Amygdala (tissue), 56 donors: Measurements from ENCODE around the gene BRD9.
"Not testable (repeated sequence)": the region's sequence is repeated elsewhere in the genome, so short reads cannot be mapped to it uniquely, and the experiment has no call there.

ENCODE experiments used
- DNase-seq, 56 donors: peaks; one replicate each; lab custom pipeline; 2025; lab: John Stamatoyannopoulos, UW

Gene BRD9

DNA sequence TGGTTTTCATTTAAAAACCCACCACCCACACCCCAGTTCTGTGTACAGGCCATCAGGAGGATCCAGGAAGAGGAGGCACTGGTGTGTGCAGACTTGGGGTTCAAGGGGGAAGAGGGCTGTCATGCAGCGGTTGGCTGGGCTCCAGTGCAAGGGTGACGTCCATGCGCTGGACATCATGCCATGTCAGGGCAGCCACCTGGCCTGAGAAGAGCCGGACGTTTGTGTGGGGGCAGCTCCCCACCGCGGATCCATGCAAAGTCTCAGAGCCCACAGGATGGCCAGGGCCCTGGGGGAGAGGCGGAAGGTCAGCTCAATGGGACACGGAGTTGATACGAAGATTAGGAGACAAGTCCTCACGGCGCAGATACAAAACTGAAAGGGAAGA lies 11.1 kb downstream of the BRD9 start:
- DNase-seq = no peak

DNA sequence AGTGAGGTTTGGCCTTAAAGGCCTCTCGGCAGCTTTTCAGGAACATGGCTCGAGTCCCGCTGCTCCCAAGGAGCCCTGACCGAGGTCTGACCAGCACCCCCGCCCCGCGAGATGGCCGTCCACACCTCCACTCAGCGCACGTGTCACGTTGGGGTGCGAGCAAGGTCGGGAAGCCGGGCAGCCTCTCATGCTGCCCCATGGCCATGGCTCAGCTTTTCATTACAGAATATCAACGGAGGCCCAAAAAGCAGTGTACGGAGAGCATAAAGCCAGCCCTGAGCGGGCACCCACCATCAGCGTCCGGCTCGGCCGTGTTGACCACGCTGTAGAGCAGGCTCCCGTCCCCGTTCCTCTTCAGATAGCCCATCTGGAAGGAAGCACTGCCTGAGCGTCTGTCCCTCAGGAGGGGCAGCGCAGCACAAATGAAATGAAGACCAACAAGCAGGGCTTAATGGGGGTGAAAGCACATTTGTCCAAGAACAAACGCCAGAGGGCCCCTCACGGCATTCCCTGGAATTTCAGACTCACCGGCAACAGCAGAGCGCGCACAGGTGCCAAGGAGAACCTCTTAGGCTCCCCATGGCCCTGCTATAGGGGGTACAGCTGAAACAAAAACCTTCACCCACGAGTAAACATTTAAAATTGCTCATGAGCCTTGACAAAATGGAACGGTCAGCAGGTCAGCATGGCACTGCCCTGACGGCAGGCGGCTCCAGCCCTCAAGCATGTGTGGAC lies 11.6 kb downstream of the BRD9 start:
- no peak for DNase-seq

GRCh38 chr5:878677-879076 lies 13.9 kb downstream of the BRD9 start:
- not testable (repeated sequence) for DNase-seq

DNA sequence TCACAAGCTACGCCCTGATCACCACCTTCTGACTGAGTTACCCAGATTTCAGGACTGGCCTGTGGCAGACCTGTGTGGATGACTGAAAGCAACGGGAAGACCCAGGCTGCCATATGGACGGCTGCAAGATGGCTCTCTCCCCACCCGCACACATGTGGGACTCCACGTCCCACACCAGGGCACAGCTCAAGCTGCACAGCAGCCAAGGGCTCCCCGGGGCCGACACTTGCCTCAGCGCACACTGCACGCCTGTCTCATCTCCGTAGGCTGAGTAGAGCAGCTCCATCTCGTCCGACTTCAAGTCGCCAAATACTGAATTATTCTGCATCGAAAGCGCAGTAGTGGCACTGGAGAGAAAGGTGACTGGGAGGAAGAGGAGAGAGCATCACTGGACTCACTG lies 14.5 kb downstream of the BRD9 start:
- no peak for DNase-seq

DNA sequence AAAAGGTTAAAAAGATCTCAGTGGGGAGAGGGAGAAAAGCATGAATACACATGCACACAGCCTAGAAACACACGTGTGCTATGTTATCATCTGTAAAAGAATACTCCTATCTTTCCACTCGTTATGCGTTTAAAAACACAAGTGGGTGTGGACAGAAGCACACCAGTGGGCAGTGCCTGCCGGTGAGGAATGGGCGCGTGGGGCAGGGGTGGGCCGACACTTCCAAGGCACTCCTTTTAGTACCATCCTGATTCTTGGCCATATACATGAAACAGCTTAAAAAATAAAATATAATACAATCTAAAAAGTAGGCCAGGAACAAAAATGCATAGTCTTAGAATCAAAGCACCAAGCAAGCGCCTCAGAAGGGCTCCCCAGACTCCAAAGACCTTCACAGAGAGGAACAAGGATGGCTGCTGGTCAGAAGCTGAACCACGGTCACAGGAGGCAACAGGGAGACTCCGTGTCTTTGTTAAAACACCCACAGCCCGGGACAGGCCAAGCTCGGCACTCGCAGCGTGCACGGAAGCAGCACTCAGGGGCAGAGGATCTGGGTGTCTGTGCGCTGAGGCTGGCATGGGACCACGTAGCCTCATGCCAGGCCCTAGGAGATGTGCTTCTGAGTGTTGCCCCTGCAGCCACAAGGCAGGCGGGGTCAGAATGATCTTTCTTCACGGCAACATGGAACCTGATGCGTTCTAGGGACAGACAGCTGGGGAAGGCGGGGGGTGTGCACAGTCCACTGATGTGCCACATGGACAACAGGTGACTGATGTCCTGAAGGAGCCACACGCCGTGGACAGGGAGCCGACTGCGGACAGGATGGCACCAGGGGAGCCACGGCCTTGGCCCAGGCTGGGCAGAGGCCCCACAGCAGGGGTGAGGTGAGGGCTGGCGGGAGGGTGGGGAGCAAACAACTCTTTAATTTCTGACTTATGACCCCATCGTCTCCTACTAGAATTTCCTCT lies 15.9 kb downstream of the BRD9 start:
- DNase-seq = no peak

GRCh38 chr5:875931-876330 lies 16.7 kb downstream of the BRD9 start:
- no peak for DNase-seq

- DNase-seq = no peak
Measured at GRCh38 chr5:873328-873727, 19.3 kb downstream of the BRD9 start.

DNA sequence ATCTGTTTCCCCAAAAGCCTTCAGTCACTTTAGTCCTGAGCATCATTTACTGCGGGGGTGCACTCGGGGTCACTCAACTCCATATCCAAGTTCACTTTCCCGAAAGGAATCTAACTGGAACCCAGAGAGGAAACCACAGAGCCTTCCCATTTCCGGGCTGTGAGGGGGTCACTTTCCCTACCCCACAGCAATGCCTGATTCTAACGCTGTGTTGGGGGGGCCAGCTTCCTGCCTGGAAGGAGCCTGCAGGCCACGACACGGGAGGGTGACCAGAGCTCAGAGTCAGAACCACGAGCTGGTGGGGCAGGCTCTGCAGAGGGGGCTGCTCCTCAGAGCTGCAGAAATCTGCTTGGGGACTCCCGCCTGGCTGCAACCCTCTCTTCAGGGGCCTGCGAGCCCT lies 20.3 kb downstream of the BRD9 start:
- DNase-seq = no peak

- no peak for DNase-seq
Measured at GRCh38 chr5:871596-872298, 20.9 kb downstream of the BRD9 start.

- DNase-seq = no peak
Measured at GRCh38 chr5:870956-871355, 21.6 kb downstream of the BRD9 start.

DNA sequence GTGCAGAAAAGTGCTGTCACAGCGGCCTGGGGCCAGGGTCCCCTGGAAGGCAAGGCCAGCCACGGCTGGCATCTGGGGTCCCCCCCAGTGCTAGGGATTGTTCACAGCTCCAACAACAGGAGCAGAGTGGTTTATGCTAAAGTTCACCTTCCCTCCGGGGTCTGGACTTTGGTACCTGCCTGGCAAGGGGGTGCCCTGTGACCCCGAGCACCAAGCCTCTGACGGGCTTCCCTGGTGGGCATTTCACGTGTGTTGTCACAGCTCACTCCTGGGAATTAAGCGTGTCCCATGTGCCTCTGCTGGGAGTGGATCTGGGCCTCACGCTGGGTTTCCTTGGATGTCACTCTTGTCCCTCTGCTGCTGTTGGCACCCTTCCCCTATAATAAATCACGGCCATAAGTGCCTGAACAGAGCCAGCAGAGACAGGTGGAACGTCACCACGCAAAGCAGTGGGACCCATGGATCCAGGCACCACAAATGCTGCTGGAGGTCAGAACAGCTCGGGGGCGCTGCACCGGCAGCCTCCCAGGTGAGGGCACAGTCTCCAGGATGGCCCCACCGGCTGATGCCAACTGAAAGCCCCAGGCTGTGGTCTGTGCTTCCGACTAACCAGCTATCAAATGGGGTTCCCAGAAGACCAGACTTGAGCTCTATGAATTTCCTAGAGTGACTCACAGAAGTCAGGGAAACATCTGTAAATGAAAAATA lies 24.0 kb downstream of the BRD9 start:
- no peak for DNase-seq

GRCh38 chr5:867300-867870 lies 25.2 kb downstream of the BRD9 start:
- no peak for DNase-seq

GRCh38 chr5:865771-866170 lies 26.8 kb downstream of the BRD9 start:
- DNase-seq = no peak

- DNase-seq = no peak
Measured at GRCh38 chr5:865168-865521, 27.5 kb downstream of the BRD9 start.

GRCh38 chr5:864492-865167 lies 28.0 kb downstream of the BRD9 start:
- no peak for DNase-seq

- DNase-seq = no peak
Measured at GRCh38 chr5:863244-863805, 29.3 kb downstream of the BRD9 start.

DNA sequence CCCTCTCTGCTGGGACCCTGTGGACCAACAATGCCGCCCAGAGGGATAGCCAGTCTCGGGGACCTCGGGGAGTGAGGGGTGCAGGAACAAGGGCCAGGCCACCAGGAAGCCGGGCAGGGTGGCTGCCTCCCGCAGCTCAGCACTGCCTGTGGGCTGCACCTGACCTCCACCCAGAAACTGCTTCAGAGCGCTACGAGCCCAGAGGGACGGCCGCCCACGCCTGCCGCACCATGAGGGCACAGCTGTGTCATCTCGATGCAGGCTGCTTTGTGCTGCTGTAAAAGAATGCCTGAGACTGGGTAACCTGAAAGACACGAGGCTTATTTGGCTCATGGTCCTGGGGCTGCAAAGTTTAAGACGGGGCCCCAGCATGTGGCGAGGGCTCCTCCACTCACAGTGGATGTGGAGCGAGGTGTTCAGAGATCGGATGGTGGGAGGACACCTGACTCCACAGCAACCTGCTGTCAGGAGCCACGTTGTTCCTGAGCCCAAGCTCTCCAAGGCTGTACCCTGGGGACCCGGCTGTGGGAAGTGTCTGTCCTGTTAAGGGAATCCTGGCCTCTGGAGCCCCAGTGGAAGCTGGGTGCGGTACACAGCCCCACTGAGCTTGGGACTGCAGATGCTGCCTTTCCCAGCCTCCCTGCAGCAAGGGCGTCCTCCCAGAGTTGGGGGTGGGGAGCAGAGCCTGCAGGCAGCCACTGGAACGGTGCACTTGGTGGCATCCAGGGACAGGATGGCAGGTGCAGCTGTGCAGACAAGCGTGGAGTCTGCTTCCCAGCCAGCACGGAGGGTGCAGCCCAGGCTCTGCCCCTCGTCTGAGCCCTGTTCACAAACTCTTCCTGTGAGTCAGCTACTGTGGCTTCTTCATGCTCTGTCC lies 30.0 kb downstream of the BRD9 start:
- DNase-seq = no peak
